Measurements from ENCODE around the gene PRKAG1. TPM values are rescaled to one million over a fixed set of nuclear protein-coding genes. Genes with fewer than 3 reads are reported as not detected.

PRKAG1 gene
- polyA plus RNA-seq, 2 of the 4 experiments (the other 2 are of a cell fraction), result 40.0 to 100 TPM

- H3K27ac ChIP-seq, result no peak overlapping the region
- ChIA-PET POLR2A (no interaction called here), CTCF (interaction anchor here (70.2 to 77.5 kb wide), 2 partner anchors 7 to 19 kb away, joined by 2584 read pairs; partner anchors contain the start of genes ARF3, DDN, FKBP11 and PRKAG1)
- H3K4me2 ChIP-seq, result no peak overlapping the region
- H3K9me3 ChIP-seq, result no peaks in the 10 kb centered on the region
- H3K4me1 ChIP-seq, result peaks cover 5% of the 10 kb centered on the region
- DNase-seq (ENCODE audit: low read depth in 1 of 2, low spot score in 1 of 2) (no peak), ATAC-seq (no peak), FAIRE-seq (no peak)
- 56% methylated on average over 3 of the region's 3 CpGs for WGBS (ENCODE audit: missing lambda C conversion rate)
- H3K4me3 ChIP-seq, result no peak overlapping the region
- no peak for TF ChIP-seq RAD21 (conservative IDR thresholded peaks at IDR 0.05 in 1 of 2, IDR thresholded peaks at IDR 0.05 in 1 of 2)
These were observed 57.7 kb downstream of the PRKAG1 start for GRCh38 chr12:48960834-48961233.

- TF ChIP-seq MAFK (IDR thresholded peaks at IDR 0.05; ENCODE audit: partially characterized antibody) (no peak), FOSB (CRISPR knock-in tag; IDR thresholded peaks at IDR 0.05) (no peak), POLR2AphosphoS2 (conservative IDR thresholded peaks at IDR 0.05; ENCODE audit: low read length) (no peak), TFCP2L1 (CRISPR knock-in tag; IDR thresholded peaks at IDR 0.05) (no peak), ESRRA (IDR thresholded peaks at IDR 0.05; ENCODE audit: borderline replicate concordance, low read length) (no peak), TP53 (CRISPR knock-in tag; IDR thresholded peaks at IDR 0.05) (no peak), JUNB (IDR thresholded peaks at IDR 0.05) (no peak), HES2 (IDR thresholded peaks at IDR 0.05) (no peak), HDAC2 (IDR thresholded peaks at IDR 0.05) (no peak), CHD2 (IDR thresholded peaks at IDR 0.05; ENCODE audit: low read length, partially characterized antibody) (no peak), ZNF302 (CRISPR knock-in tag; IDR thresholded peaks at IDR 0.05) (no peak), CHD4 (IDR thresholded peaks at IDR 0.05; ENCODE audit: borderline replicate concordance) (no peak), BHLHE40 (IDR thresholded peaks at IDR 0.05; ENCODE audit: low read depth, low read length) (no peak), CEBPB (IDR thresholded peaks at IDR 0.05) (no peak), HMGXB4 (CRISPR knock-in tag; IDR thresholded peaks at IDR 0.05; ENCODE audit: borderline replicate concordance) (no peak), BCL3 (IDR thresholded peaks at IDR 0.05) (no peak), CBX8 (IDR thresholded peaks at IDR 0.05) (no peak), EHF (CRISPR knock-in tag; IDR thresholded peaks at IDR 0.05) (no peak), FOXS1 (CRISPR knock-in tag; IDR thresholded peaks at IDR 0.05) (no peak), CTCF (IDR thresholded peaks at IDR 0.05) (no peak)
- CTCF ChIA-PET, result interaction anchor here (1.4 to 77.5 kb wide), 3 partner anchors 4 to 55 kb away, joined by 4 to 2584 read pairs (median 2584); partner anchors contain the start of genes ARF3, DDN, FKBP11 and PRKAG1
- POLR2A ChIA-PET, result interaction anchor here (0.6 to 1.6 kb wide), 8 partner anchors 10 to 408 kb away, joined by 3 to 10 read pairs (median 4); partner anchors contain the start of genes DDX23, FKBP11 and RND1
- Histone ChIP-seq H3K9me3 (no peaks in the 10 kb centered on the region), H3K27ac (peak overlapping the region; percentile 95), H3K4me1 (peaks cover 10% of the 10 kb centered on the region), H3K4me3 (peak overlapping the region; percentile 79), H3K4me2 (peak overlapping the region; percentile 79)
- WGBS (ENCODE audit: missing lambda C conversion rate), result 38% methylated on average over 3 of the region's 3 CpGs
- no peak for DNase-seq (ENCODE audit: low read depth in 1 of 2, low spot score in 1 of 2)
- FAIRE-seq, result no peak
- ATAC-seq, result no peak
These were observed 60.6 kb downstream of the PRKAG1 start for GRCh38 chr12:48958049-48958388.

Data from A549 (cell line).